ENCODE data around the gene EXT2. TPM values are rescaled to one million over a fixed set of nuclear protein-coding genes. Genes with fewer than 3 reads are reported as not detected.

Gene EXT2
- total and polyA plus RNA-seq, 10 of the 15 experiments (the other 5 are each of a cell fraction or from before 2014, with no cell fraction given), result 3.8 to 31.4 (median 17.9) TPM

- TF ChIP-seq TAF1 (IDR thresholded peaks at IDR 0.05; ENCODE audit: borderline replicate concordance, low read depth, low read length) (no peak), SMARCA5 (IDR thresholded peaks at IDR 0.05) (no peak), LARP7 (IDR thresholded peaks at IDR 0.05) (no peak), MYB (IDR thresholded peaks at IDR 0.05; ENCODE audit: borderline replicate concordance, low read depth, low read length) (no peak), CHD1 (IDR thresholded peaks at IDR 0.05; ENCODE audit: low read depth, low read length) (no peak), HDAC6 (IDR thresholded peaks at IDR 0.05; ENCODE audit: unreplicated experiment) (no peak), RELB (IDR thresholded peaks at IDR 0.05; ENCODE audit: low read depth) (no peak), KLF5 (IDR thresholded peaks at IDR 0.05; ENCODE audit: partially characterized antibody) (no peak), ATF3 (IDR thresholded peaks at IDR 0.05; ENCODE audit: borderline replicate concordance, extremely low read depth, low read depth, low read length) (no peak), RBBP5 (conservative IDR thresholded peaks at IDR 0.05) (no peak), USF1 (IDR thresholded peaks at IDR 0.05; ENCODE audit: borderline replicate concordance, extremely low read length, insufficient read depth, low read depth, low read length) (no peak)
These were observed 71.6 kb downstream of the EXT2 start (continued) for GRCh38 chr11:44167046-44167445.

GRCh38 chr11:44171518-44171917, 76.0 kb downstream of the EXT2 start:
- H3K27ac ChIP-seq (ENCODE audit: control insufficient read depth, insufficient read depth), result no peak overlapping the region
- ChIA-PET SMC1A (ENCODE audit: uncharacterized antibody, unreplicated experiment) (interaction anchor here (1.2 to 1.8 kb wide), 2 partner anchors 16 kb away, joined by 4 read pairs; no protein-coding TSS in a partner anchor), POLR2A (no interaction called here), CTCF (interaction anchor here (1.0 to 1.5 kb wide), 3 partner anchors 8 to 39 kb away, joined by 3 to 6 read pairs (median 3); no protein-coding TSS in a partner anchor), RAD21 (ENCODE audit: unreplicated experiment) (no interaction called here)
- H3K27me3 ChIP-seq (replicated peaks in 1 of 2; ENCODE audit: control insufficient read depth in 2 of 2, insufficient read depth in 2 of 2, low read length in 1 of 2), result no peaks in the 10 kb centered on the region
- WGBS (ENCODE audit: insufficient coverage, insufficient replicate concordance, low lambda C conversion rate, missing lambda C conversion rate), result 98% methylated on average over 4 of the region's 4 CpGs
- DNase-seq (ENCODE audit: low read depth, low spot score) (no peak), FAIRE-seq (no peak), ATAC-seq (no peak)
- no peaks in the 10 kb centered on the region for H3K4me1 ChIP-seq (ENCODE audit: control insufficient read depth, insufficient read depth, low read length)
- intact Hi-C loops (cut with micrococcal nuclease; ENCODE audit: unreplicated experiment) (no loop called here), in situ Hi-C loops (cut with MboI) (no loop called here)
- no peak overlapping the region for H2AFZ ChIP-seq (ENCODE audit: control insufficient read depth, low read depth, low read length)
- no peaks in the 10 kb centered on the region for H3K79me2 ChIP-seq (ENCODE audit: control insufficient read depth, insufficient read depth, low read length)
- H4K20me1 ChIP-seq (ENCODE audit: control insufficient read depth, insufficient read depth), result no peaks in the 10 kb centered on the region
- no peaks in the 10 kb centered on the region for H3K9me3 ChIP-seq (replicated peaks; ENCODE audit: control insufficient read depth, insufficient read depth, low read length)
- H3K9ac ChIP-seq (ENCODE audit: control insufficient read depth, insufficient read depth, low read length), result no peak overlapping the region
- no peaks in the 10 kb centered on the region; a peak in 1 of 4 replicates for H3K36me3 ChIP-seq (ENCODE audit: control insufficient read depth in 2 of 2, insufficient read depth in 2 of 2, low read length in 1 of 2)
- no TSS peak for BruUV-seq (replicated peaks)
- H3K4me2 ChIP-seq (ENCODE audit: control insufficient read depth, insufficient read depth), result no peak overlapping the region
- H3K4me3 ChIP-seq, result no peak overlapping the region
- TF ChIP-seq E4F1 (IDR thresholded peaks at IDR 0.05; ENCODE audit: borderline replicate concordance, partially characterized antibody) (no peak), ZNF24 (IDR thresholded peaks at IDR 0.05) (no peak), GATAD2B (conservative IDR thresholded peaks at IDR 0.05; ENCODE audit: low read depth) (no peak), NFXL1 (IDR thresholded peaks at IDR 0.05; ENCODE audit: borderline replicate concordance) (no peak), FOS (IDR thresholded peaks at IDR 0.05; ENCODE audit: borderline replicate concordance, extremely low read depth, insufficient read length) (no peak)

All from GM12878 (cell line).